ENCODE data around the gene FAM162A. TPM values are rescaled to one million over a fixed set of nuclear protein-coding genes. Genes with fewer than 3 reads are reported as not detected.

FAM162A gene
- total RNA-seq, 1 experiment from 2014 or later = 38.0 TPM

DNA sequence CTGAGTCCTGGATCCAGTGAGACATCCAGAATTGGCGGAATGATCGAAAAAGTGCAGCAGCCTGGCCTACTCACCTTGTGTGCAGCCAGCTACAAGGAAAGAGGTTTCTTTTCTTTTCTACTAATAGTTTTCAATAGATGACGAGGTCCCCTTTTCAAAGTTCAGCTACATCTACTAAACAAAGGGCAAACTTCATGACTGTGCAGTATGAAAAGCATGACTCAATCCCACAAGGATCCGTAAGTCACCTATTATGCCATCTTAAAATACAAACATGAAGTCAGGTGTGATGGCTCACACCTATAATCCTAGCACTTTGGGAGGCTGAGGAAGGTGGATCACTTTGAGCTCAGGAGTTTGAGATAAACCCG, 17.6 kb upstream of the FAM162A start:
- Mint-ChIP-seq H3K36me3 (ENCODE audit: insufficient read depth, unreplicated experiment) (peaks cover 11% of the 10 kb centered on the region), H3K27ac (ENCODE audit: unreplicated experiment) (peak overlapping the region; percentile 85), H3K27me3 (ENCODE audit: unreplicated experiment) (no peaks in the 10 kb centered on the region), H3K4me1 (ENCODE audit: low read depth, unreplicated experiment) (peaks cover 30% of the 10 kb centered on the region), H3K9me3 (ENCODE audit: low read depth, unreplicated experiment) (no peaks in the 10 kb centered on the region), H3K4me3 (ENCODE audit: low read depth, unreplicated experiment) (no peak overlapping the region)
- intact Hi-C loops (cut with micrococcal nuclease; ENCODE audit: unreplicated experiment) = no loop called here
- DNase-seq = peak; percentile 4
- TF ChIP-seq, protein P1, sequence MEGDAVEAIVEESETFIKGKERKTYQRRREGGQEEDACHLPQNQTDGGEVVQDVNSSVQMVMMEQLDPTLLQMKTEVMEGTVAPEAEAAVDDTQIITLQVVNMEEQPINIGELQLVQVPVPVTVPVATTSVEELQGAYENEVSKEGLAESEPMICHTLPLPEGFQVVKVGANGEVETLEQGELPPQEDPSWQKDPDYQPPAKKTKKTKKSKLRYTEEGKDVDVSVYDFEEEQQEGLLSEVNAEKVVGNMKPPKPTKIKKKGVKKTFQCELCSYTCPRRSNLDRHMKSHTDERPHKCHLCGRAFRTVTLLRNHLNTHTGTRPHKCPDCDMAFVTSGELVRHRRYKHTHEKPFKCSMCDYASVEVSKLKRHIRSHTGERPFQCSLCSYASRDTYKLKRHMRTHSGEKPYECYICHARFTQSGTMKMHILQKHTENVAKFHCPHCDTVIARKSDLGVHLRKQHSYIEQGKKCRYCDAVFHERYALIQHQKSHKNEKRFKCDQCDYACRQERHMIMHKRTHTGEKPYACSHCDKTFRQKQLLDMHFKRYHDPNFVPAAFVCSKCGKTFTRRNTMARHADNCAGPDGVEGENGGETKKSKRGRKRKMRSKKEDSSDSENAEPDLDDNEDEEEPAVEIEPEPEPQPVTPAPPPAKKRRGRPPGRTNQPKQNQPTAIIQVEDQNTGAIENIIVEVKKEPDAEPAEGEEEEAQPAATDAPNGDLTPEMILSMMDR (IDR thresholded peaks at IDR 0.05; ENCODE audit: unreplicated experiment) = no peak
- CTCF ChIA-PET = interaction anchor here (1.0 to 2.8 kb wide), 3 partner anchors 17 to 265 kb away, joined by 3 to 17 read pairs (median 5); partner anchors contain the start of genes FAM162A and MIX23
- no TSS peak for BruUV-seq (replicated peaks)

DNA sequence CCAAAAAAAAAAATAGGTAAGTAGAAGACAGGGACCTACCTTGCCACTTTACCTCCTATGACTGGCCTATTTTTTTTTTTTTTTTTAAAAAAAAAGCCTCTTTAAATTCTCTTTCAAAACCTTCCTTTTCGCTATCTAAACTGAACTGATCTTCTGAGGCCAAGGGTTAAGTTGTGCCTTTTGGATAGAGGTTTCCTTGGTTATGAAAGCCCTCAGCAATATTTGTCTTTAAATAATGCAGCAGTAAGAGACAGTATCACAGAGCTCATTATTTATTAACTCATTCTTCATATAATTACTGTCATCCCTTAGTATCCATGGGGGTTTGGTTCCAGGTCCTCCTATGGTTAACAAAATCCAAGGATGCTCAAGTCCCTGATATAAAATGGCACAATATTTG, 9.9 kb upstream of the FAM162A start:
- H3K27me3 Mint-ChIP-seq (ENCODE audit: unreplicated experiment) = no peaks in the 10 kb centered on the region
- no TSS peak for BruUV-seq (replicated peaks)
- no peak overlapping the region for H3K27ac Mint-ChIP-seq (ENCODE audit: unreplicated experiment)
- peaks cover 4% of the 10 kb centered on the region for H3K36me3 Mint-ChIP-seq (ENCODE audit: insufficient read depth, unreplicated experiment)
- TF ChIP-seq, protein P1 (IDR thresholded peaks at IDR 0.05; ENCODE audit: unreplicated experiment) = no peak
- CTCF ChIA-PET = no interaction called here
- intact Hi-C loops (cut with micrococcal nuclease; ENCODE audit: unreplicated experiment) = no loop called here
- no peak overlapping the region for H3K4me3 Mint-ChIP-seq (ENCODE audit: low read depth, unreplicated experiment)
- no peaks in the 10 kb centered on the region for H3K4me1 Mint-ChIP-seq (ENCODE audit: low read depth, unreplicated experiment)
- H3K9me3 Mint-ChIP-seq (ENCODE audit: low read depth, unreplicated experiment) = no peaks in the 10 kb centered on the region
- DNase-seq = no peak

DNA sequence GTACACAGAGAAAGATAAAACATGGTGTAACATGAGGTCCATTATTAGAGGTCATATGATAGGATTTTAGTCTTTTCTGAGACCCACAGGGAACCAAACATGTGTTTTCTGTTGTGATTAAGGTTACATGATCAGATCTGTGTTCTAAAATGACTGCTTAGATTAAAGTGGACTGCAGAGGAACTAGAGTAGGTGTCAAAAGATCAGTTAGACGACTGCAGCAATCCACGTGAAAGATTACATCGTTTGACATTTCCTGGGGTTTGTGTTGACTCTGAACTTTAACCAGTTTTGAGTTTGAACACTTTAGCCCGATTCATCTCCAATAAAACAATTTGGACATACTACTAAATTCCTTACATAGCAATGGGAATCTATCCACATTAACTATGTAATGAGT, 6.0 kb upstream of the FAM162A start:
- Mint-ChIP-seq H3K9me3 (ENCODE audit: low read depth, unreplicated experiment) (no peaks in the 10 kb centered on the region), H3K4me3 (ENCODE audit: low read depth, unreplicated experiment) (no peak overlapping the region), H3K4me1 (ENCODE audit: low read depth, unreplicated experiment) (peaks cover 9% of the 10 kb centered on the region), H3K36me3 (ENCODE audit: insufficient read depth, unreplicated experiment) (peaks cover 6% of the 10 kb centered on the region), H3K27me3 (ENCODE audit: unreplicated experiment) (no peaks in the 10 kb centered on the region), H3K27ac (ENCODE audit: unreplicated experiment) (no peak overlapping the region)
- TF ChIP-seq, protein P1 (IDR thresholded peaks at IDR 0.05; ENCODE audit: unreplicated experiment) = no peak
- BruUV-seq (replicated peaks) = no TSS peak
- CTCF ChIA-PET = no interaction called here
- no peak for DNase-seq
- intact Hi-C loops (cut with micrococcal nuclease; ENCODE audit: unreplicated experiment) = no loop called here

DNA sequence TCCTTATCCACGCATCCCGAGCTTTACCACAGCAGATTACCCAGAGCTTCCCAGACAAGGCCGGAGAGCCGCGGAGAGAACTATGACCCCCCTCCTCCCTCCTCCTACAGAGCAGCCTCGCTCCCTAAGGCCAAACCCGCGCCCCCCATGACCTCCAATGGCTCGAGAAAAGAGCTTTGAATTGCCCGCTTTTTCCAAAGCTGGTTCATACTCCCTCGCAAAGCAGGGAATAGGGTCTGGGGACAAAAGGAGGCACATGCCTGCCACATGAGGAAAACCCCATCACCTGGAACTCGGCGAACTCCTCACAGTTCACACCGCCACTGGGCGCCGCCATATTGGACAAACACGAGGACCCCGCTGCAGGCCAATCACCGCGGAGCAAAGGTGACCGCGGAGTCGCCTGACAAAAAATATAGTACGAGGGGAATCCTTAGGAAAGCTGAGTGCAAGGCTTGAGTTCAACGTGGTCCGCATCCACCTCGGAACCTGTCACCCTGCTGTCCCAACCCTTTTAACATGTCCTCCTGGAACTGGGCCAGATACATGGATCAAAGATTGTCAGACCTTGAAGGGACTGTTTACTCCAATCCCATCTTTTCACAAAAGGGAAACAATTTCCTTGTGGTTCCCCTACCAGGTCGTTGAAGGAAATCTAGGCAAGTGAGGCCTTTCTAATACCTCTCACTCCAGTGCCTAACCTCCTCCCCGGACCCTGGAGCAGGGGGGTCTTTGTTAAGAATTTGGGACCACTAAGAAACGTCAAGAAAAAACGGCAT, 905 bp upstream of the FAM162A start, which contains the start of gene MIX23:
Gene MIX23, minus strand, starts transcription at position 344 of the 779 bp plus-strand sequence. Its CDS starts 7 bp downstream, at position 337.
- TF ChIP-seq, protein P1 (IDR thresholded peaks at IDR 0.05; ENCODE audit: unreplicated experiment) = no peak
- Mint-ChIP-seq H3K27me3 (ENCODE audit: unreplicated experiment) (no peaks in the 10 kb centered on the region), H3K4me1 (ENCODE audit: low read depth, unreplicated experiment) (peaks cover 9% of the 10 kb centered on the region), H3K36me3 (ENCODE audit: insufficient read depth, unreplicated experiment) (peaks cover 22% of the 10 kb centered on the region), H3K4me3 (ENCODE audit: low read depth, unreplicated experiment) (peak within 1 kb of the TSS; percentile 87), H3K27ac (ENCODE audit: unreplicated experiment) (peak within 1 kb of the TSS; percentile 78), H3K9me3 (ENCODE audit: low read depth, unreplicated experiment) (no peaks in the 10 kb centered on the region)
- peak; percentile 88 for DNase-seq
- intact Hi-C loops (cut with micrococcal nuclease; ENCODE audit: unreplicated experiment) = no loop called here
- BruUV-seq (replicated peaks) = no TSS peak
- CTCF ChIA-PET = interaction anchor here (1.5 to 2.9 kb wide), 4 partner anchors 10 to 61 kb away, joined by 4 to 24 read pairs (median 14); partner anchors contain the start of gene WDR5B
